Prostate gland (tissue), 2 donors: Measurements from ENCODE around the gene HOXA11. TPM values are rescaled to one million over a fixed set of nuclear protein-coding genes. Genes with fewer than 3 reads are reported as not detected.

ENCODE experiments used
- DNase-seq: peaks from one replicate; pipeline ENCODE4 v3.0.0-alpha.2; 2019; ENCODE audit warnings: low spot score
- H3K27ac ChIP-seq, 2 donors: fragments of 200-600 bp; sonication (generic); 2 replicates each; pipeline ENCODE4 v1.5.1; 2017 to 2019
- H3K27me3 ChIP-seq: fragments of 200-600 bp; sonication (generic); replicated peaks from 2 replicates; pipeline ENCODE4 v1.5.1; 2019; ENCODE audit not compliant: insufficient read depth
- H3K36me3 ChIP-seq, 2 donors: fragments of 200-600 bp; sonication (generic); 1 replicate in 1 of 2; 2 replicates in 1 of 2; pipeline versions ENCODE4 v1.5.1 to v1.8.1; 2017 to 2019
- H3K4me1 ChIP-seq: fragments of 200-600 bp; sonication (generic); replicated peaks from 2 replicates; pipeline ENCODE4 v1.5.1; 2019
- H3K4me3 ChIP-seq, 2 donors: fragments of 200-600 bp; sonication (generic); 2 replicates each; pipeline ENCODE4 v1.5.1; 2017 to 2019
- H3K9me3 ChIP-seq: fragments of 200-600 bp; sonication (generic); 2 replicates; pipeline ENCODE4 v1.5.1; 2017
- CTCF ChIP-seq, 4 experiments: fragments of 200-600 bp in 2 of 4; fragments of 450-650 bp in 2 of 4; sonication (generic) in 2 of 4; IDR thresholded peaks; 1 replicate in 3 of 4; 2 replicates in 1 of 4; pipeline ENCODE4 v1.5.1; 2016 to 2019; ENCODE audit warnings: antibody characterized with exemption in 4 of 4, mild to moderate bottlenecking in 2 of 4, moderate library complexity in 2 of 4
- POLR2A ChIP-seq: fragments of 450-650 bp; IDR thresholded peaks from one replicate; pipeline ENCODE4 v1.6.1; 2016; ENCODE audit warnings: antibody characterized with exemption, mild to moderate bottlenecking
- POLR2AphosphoS5 ChIP-seq: sonication (generic); formaldehyde crosslinking; IDR thresholded peaks from one replicate; pipeline ENCODE4 v1.6.1; 2017; ENCODE audit warnings: antibody characterized with exemption
- WGBS: methylation state at CpG from one replicate; pipeline ENCODE4 v1.1.5; 2018; 5-methylcytosine and 5-hydroxymethylcytosine counted together
- intact Hi-C: fragments of 100-400 bp; cut with DNase I; formaldehyde crosslinking; loops from one replicate; pipeline ENCODE4 v1.14.2; 2022
- total RNA-seq, 2 donors: library from RNA; depleted of rRNA; stranded (reverse); fragments of >200 nt; gene quantifications; one replicate each; pipeline ENCODE4 v1.1.0, GENCODE V29; 2016

HOXA11 gene
- total RNA-seq, 2 donors from 2014 or later, result 8.5 to 9.8 TPM

DNA sequence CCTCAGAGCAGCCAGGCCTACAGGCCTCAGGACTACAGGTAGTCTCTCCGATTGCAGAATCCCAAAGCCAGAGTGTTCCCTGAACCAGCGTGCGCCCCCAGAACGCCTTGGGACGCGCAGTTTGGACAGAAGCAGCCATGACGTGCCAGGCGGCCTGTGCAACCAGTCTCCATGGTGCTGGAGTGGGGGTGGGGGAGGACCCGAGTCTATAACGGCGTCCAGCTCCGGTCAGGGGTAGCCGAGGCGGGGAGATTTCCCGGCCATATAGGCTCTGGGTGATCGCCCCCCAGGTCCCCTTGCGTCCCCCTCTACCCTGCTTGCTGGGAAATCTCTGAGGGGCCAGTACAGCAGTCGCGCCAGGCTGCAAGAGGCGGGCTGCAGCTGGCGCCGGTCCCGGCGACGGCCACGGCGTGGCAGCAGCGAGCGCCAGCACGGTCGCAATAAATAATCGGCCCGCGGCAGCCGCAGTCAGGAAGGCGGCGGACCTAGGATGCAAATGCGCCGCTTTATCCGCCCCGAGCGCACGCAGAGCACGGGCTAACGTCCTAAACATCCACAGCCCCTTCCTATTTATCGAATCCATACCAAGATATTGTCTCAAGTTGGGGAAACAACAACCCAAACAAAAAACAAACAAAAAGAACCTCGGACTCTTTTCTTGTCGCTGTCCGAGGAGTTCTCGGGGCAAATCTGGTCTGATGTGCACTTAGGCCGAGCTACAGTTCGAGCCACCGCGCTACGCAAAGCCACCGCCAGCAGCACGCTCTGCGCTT lies 34.3 kb downstream of the HOXA11 start:
- 1% methylated on average over 48 of the region's 58 CpGs for WGBS
- H3K9me3 ChIP-seq, result no peaks in the 10 kb centered on the region
- H3K4me1 ChIP-seq, result peaks cover 7% of the 10 kb centered on the region
- peak overlapping the region; percentile 85 to 87 for H3K27ac ChIP-seq
- intact Hi-C loops, result loop anchor here (5.0 to 10.0 kb wide), 3 partner anchors 948 to 1286 kb away; partner anchors contain the start of genes CBX3 and HNRNPA2B1
- TF ChIP-seq POLR2AphosphoS5, result peak; percentile 63
- TF ChIP-seq POLR2A, result peak; percentile 72
- peak; percentile 70 to 91 (median 83) for TF ChIP-seq CTCF (IDR thresholded peaks at IDR 0.05)
- H3K4me3 ChIP-seq, result peak overlapping the region; percentile 39 to 44
- peak; percentile 77 for DNase-seq
- H3K36me3 ChIP-seq, result no peaks in the 10 kb centered on the region
- H3K27me3 ChIP-seq, result no peaks in the 10 kb centered on the region

DNA sequence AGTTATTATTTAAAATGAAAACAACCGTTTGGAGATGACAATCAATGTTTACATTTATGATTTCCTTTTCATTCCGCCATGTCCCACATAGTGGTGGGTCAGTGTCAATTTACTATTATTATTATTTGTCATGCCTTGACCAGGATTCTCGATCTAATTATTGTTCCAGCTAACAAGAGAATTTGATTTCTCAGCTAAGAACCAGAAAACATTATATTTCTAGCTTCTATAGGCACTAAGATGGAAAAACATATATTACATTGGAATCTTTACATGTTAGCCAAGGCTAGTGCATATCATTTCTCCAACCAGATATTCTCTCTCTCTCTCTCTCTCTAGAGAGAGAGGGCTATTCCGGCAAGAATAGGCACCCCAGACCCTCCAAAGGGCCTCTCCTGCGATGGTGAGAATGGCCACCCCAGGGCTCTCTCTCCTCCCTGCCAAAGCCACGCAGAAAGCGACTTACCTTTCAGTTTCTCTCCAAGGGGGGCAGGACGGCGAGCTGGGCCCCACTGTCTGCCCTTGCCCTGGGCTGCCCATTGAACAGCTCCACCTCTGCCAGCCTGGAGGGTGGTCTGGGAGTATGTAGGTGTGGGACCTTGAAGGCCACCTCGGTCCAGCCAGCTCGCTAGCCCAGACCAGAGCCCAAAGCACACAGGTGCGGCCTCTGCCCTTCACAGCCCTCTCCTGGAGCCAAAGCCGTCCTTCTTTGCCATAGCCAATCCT lies 35.0 kb downstream of the HOXA11 start:
- DNase-seq, result peak; percentile 23

GRCh38 chr7:27148756-27149641 lies 36.0 kb downstream of the HOXA11 start:
- intact Hi-C loops, result no loop called here
- DNase-seq, result no peak
- Histone ChIP-seq H3K9me3 (no peaks in the 10 kb centered on the region), H3K36me3 (no peaks in the 10 kb centered on the region), H3K4me1 (peaks cover 4% of the 10 kb centered on the region), H3K4me3 (peak overlapping the region; percentile 35 to 39), H3K27me3 (no peaks in the 10 kb centered on the region), H3K27ac (peak overlapping the region; percentile 85 to 87)
- WGBS, result 26% methylated on average over 30 of the region's 30 CpGs
- TF ChIP-seq POLR2AphosphoS5 (peak; percentile 72), POLR2A (no peak), CTCF (IDR thresholded peaks at IDR 0.05) (no peak)

More for the DNA sequence above, 35.0 kb downstream of the HOXA11 start:
- Histone ChIP-seq H3K4me1 (peaks cover 4% of the 10 kb centered on the region), H3K27me3 (no peaks in the 10 kb centered on the region), H3K27ac (peak overlapping the region; percentile 85 to 87), H3K9me3 (no peaks in the 10 kb centered on the region), H3K4me3 (peak overlapping the region; percentile 39 to 44), H3K36me3 (no peaks in the 10 kb centered on the region)
- WGBS, result 49% methylated on average over 13 of the region's 13 CpGs
- intact Hi-C loops, result loop anchor here (5.0 to 10.0 kb wide), 3 partner anchors 948 to 1285 kb away; partner anchors contain the start of genes CBX3 and HNRNPA2B1
- TF ChIP-seq POLR2AphosphoS5 (no peak), CTCF (IDR thresholded peaks at IDR 0.05) (no peak)

DNA sequence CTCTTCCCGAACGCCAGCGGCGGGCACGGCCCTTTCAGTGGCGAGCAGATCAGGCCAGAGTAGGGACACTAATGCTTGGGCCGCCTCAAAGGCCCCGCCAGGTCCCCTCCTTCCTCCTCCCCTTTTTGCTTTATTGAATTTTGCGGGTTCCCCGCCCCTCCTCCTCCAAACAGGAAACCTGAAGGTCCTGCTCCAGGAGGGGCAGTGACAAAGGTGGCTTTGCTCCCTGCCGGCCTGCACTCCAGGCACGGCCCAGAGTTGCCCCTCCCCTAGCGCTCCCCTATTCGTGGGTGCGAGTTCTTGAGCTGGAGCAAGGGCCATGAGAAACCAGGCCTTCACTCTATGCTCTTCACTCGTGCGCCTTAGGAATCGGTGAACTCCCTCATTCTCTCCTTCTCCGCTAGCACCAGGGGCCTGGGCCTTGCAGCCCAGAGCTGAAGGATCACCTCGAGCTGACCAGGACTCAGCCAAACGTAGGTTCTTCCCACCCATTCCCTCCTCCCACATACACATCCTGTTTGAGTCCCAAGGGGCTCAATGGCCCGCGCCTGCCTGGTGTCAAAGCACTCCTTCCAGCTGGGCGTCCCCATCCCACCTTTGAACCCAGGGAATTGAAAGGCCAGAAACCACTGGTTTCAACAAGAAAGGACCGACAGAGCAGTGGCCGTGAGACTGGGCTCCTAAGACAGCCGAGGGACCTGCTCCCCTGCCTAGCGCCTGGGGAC lies 36.8 kb downstream of the HOXA11 start:
- TF ChIP-seq CTCF (IDR thresholded peaks at IDR 0.05) (no peak), POLR2AphosphoS5 (peak; percentile 0), POLR2A (no peak)

More for the DNA sequence above, 36.8 kb downstream of the HOXA11 start:
- no peaks in the 10 kb centered on the region for H3K9me3 ChIP-seq
- intact Hi-C loops, result no loop called here
- peaks cover 4% of the 10 kb centered on the region for H3K4me1 ChIP-seq
- H3K27me3 ChIP-seq, result no peaks in the 10 kb centered on the region
- no peak for DNase-seq
- H3K27ac ChIP-seq, result peak overlapping the region; percentile 85 to 87
- 28% methylated on average over 28 of the region's 28 CpGs for WGBS
- H3K4me3 ChIP-seq, result peak overlapping the region; percentile 35 to 38
- H3K36me3 ChIP-seq, result no peaks in the 10 kb centered on the region
